K562 (cell line): ENCODE measurements around the gene TSPYL4. TPM values are rescaled to one million over a fixed set of nuclear protein-coding genes. Genes with fewer than 3 reads are reported as not detected.

Source experiments
- BMI1 ChIP-seq: fragments of 150-350 bp; IDR thresholded peaks from 2 replicates; pipeline ENCODE4 v1.6.1; 2014; ENCODE audit warnings: low read length
- BRD9 ChIP-seq: fragments of 450-650 bp; IDR thresholded peaks from 2 replicates; pipeline ENCODE4 v1.6.1; 2018; ENCODE audit warnings: low read depth; ENCODE audit not compliant: partially characterized antibody
- DPF2 ChIP-seq: fragments of 450-650 bp; IDR thresholded peaks from 2 replicates; pipeline ENCODE4 v1.6.1; 2016
- EWSR1 ChIP-seq: fragments of 450-650 bp; IDR thresholded peaks from 2 replicates; pipeline ENCODE4 v1.6.1; 2018; ENCODE audit warnings: borderline replicate concordance, mild to moderate bottlenecking, low read depth, moderate library complexity; ENCODE audit not compliant: partially characterized antibody
- FOXJ3 ChIP-seq: sonication (generic); formaldehyde crosslinking; IDR thresholded peaks from 2 replicates; pipeline ENCODE4 v1.4.0; 2020; ENCODE audit warnings: mild to moderate bottlenecking, missing genetic modification reagents
- GABPB1 ChIP-seq: sonication (generic); formaldehyde crosslinking; IDR thresholded peaks from 2 replicates; pipeline ENCODE4 v1.8.0; 2022; ENCODE audit warnings: mild to moderate bottlenecking, missing genetic modification reagents
- HDAC1 ChIP-seq, 2 experiments: fragments of 450-650 bp; IDR thresholded peaks; 2 replicates each; pipeline ENCODE4 v1.6.1; 2016 to 2017; ENCODE audit warnings: inconsistent platforms in 1 of 2, mild to moderate bottlenecking in 1 of 2, moderate library complexity in 1 of 2
- NCOR1 ChIP-seq: fragments of 450-650 bp; IDR thresholded peaks from 2 replicates; pipeline ENCODE4 v1.6.1; 2016; ENCODE audit warnings: mild to moderate bottlenecking, moderate library complexity
- NFYB ChIP-seq: IDR thresholded peaks from 2 replicates; pipeline ENCODE4 v1.6.1; 2011; ENCODE audit warnings: mild to moderate bottlenecking, moderate library complexity; ENCODE audit not compliant: insufficient read length; ENCODE audit errors: extremely low read depth
- NR1H2 ChIP-seq: sonication (generic); formaldehyde crosslinking; IDR thresholded peaks from 2 replicates; pipeline ENCODE4 v1.4.0; 2020; ENCODE audit warnings: mild to moderate bottlenecking, missing genetic modification reagents
- PTRF ChIP-seq: fragments of 450-650 bp; IDR thresholded peaks from 2 replicates; pipeline ENCODE4 v1.6.1; 2016; ENCODE audit warnings: mild to moderate bottlenecking, missing genetic modification characterization, missing compliant biosample characterization
- RB1 ChIP-seq: fragments of 450-650 bp; IDR thresholded peaks from 2 replicates; pipeline ENCODE4 v1.6.1; 2017; ENCODE audit warnings: low read depth, mild to moderate bottlenecking
- RFX1 ChIP-seq: fragments of 450-650 bp; IDR thresholded peaks from 2 replicates; pipeline ENCODE4 v1.6.1; 2016; ENCODE audit warnings: mild to moderate bottlenecking, moderate library complexity
- SMARCC2 ChIP-seq: fragments of 450-650 bp; IDR thresholded peaks from 2 replicates; pipeline ENCODE4 v1.6.1; 2017; ENCODE audit warnings: antibody characterized with exemption, moderate library complexity, mild to moderate bottlenecking, low read depth
- SUPT5H ChIP-seq: fragments of 450-650 bp; IDR thresholded peaks from 2 replicates; pipeline ENCODE4 v1.6.1; 2016
- TBP ChIP-seq: optimal IDR thresholded peaks from 2 replicates; pipeline ENCODE3; 2011; ENCODE audit warnings: low read depth, low read length, improper control_type of control experiment
- TCF7 ChIP-seq: sonication (generic); IDR thresholded peaks from 2 replicates; pipeline ENCODE4 v1.6.1; 2016; ENCODE audit warnings: antibody characterized with exemption, borderline replicate concordance
- YY1 ChIP-seq, 3 experiments: IDR thresholded peaks; 2 replicates each; pipeline ENCODE4 v1.6.1; 2011; ENCODE audit warnings: low read length in 2 of 3, mild to moderate bottlenecking in 2 of 3, moderate library complexity in 2 of 3, borderline replicate concordance in 1 of 3, control low read depth in 1 of 3, low read depth in 1 of 3; ENCODE audit not compliant: insufficient read depth in 3 of 3, insufficient replicate concordance in 2 of 3, control insufficient read depth in 1 of 3, insufficient read length in 1 of 3; ENCODE audit errors: extremely low read depth in 1 of 3
- ZNF764 ChIP-seq: fragments of 250-450 bp; sonication (Bioruptor Pico); IDR thresholded peaks from 2 replicates; pipeline ENCODE4 v1.4.0; 2020; ENCODE audit warnings: low read depth, mild to moderate bottlenecking, moderate library complexity
- polyA plus RNA-seq, 8 experiments: library from polyadenylated mRNA; depleted of rRNA in 4 of 8; stranded (reverse) in 5 of 8; unstranded in 3 of 8; fragments of >200 nt; fragmentation: Nextera tagmentation in 2 of 8; fragmentation: Illumina TruSeq in 1 of 8; extraction: Ambion mirVana in 2 of 8; extraction: Trizol in 1 of 8; gene quantifications; 2 replicates each; pipeline versions ENCODE4 v1.2.1 to v1.2.3, GENCODE V29; 2011 to 2014; ENCODE audit warnings: inconsistent platforms in 1 of 8, missing spikeins in 1 of 8
- total RNA-seq, 7 experiments: library from RNA; depleted of rRNA in 6 of 7; stranded (reverse); fragments of >200 nt in 6 of 7; fragmentation: Illumina TruSeq in 2 of 7; extraction: Trizol in 2 of 7; gene quantifications; 2 replicates each; pipeline versions ENCODE4 v1.2.1 to v1.2.3, GENCODE V29; 2011 to 2021; ENCODE audit warnings: low replicate concordance in 1 of 7
- TF ChIP-seq, protein P1 (sequence below): sonication (generic); formaldehyde crosslinking; IDR thresholded peaks from 2 replicates; pipeline ENCODE4 v1.8.0; 2022; ENCODE audit warnings: mild to moderate bottlenecking, missing genetic modification reagents
- TF ChIP-seq, protein P2 (sequence below): sonication (generic); formaldehyde crosslinking; IDR thresholded peaks from 2 replicates; pipeline ENCODE4 v1.9.0; 2022; ENCODE audit warnings: mild to moderate bottlenecking, missing genetic modification reagents
- TF ChIP-seq, protein P3 (sequence below): fragments of 250-450 bp; sonication (Bioruptor Pico); IDR thresholded peaks from 2 replicates; pipeline ENCODE4 v1.8.0; 2021; ENCODE audit warnings: moderate library complexity, mild to moderate bottlenecking, inconsistent platforms

TSPYL4 gene
- total and polyA plus RNA-seq, 9 of the 15 experiments (the other 6 are each of a cell fraction or from before 2014, with no cell fraction given): 0.69 to 18.0 (median 9.1) TPM

DNA sequence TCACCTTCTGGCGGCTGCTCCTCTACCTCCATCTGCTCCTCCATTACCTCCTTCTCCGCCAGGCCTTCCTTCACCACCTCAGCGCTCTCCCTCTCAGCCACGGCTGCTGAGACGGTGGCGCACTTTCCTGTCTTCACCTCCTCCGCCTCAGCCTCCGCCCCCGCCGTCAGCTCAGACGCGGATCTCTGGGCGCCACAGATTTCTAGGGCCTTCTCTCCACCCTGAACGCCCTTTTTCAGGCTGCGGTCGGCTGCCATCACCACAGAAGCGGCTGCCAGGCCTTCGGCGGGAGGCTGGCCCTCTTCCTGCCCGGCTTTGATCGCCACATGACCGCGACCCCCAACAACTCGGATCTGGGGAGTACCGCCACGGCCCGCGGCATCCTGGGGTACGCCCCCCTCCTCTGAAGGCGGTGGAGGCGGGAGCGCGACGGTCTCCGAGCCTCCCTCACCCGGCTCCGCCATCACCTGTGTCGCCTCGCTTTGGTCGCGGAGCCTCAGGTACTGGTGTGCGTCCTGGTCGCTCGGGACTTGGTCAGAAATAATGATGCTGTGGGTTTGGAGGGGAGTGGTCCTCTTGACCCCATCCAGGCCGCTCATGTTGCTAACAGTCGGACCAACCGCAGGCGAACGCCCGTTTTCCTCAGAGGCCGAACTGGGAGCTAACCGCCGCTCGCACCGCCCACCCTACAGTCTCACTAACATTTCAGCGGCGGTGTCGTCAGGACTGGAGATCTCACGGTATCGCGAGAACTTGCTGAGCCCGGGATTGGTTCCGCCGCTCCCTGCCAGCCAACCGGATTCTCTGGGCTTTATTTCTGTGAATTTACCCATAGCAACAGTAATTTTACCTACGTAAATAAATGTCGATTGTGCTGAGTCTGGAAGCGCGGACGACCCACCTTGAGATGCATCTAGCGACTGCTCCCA is 25.6 kb upstream of the TSPYL4 start, which contains the start of gene TSPYL1 (continued):
- TF ChIP-seq PTRF (tag): no peak
- peak; percentile 86 for TF ChIP-seq RFX1
- TF ChIP-seq FOXJ3: peak; percentile 49; the same call in 1 of the 2 replicates
- no peak for TF ChIP-seq ZNF764 (CRISPR knock-in tag)
- 0 out of 2 replicates have a peak, but pooled peaks have one; percentile 14 for TF ChIP-seq NCOR1
- peak; percentile 29 for TF ChIP-seq BRD9
- TF ChIP-seq, protein P1, sequence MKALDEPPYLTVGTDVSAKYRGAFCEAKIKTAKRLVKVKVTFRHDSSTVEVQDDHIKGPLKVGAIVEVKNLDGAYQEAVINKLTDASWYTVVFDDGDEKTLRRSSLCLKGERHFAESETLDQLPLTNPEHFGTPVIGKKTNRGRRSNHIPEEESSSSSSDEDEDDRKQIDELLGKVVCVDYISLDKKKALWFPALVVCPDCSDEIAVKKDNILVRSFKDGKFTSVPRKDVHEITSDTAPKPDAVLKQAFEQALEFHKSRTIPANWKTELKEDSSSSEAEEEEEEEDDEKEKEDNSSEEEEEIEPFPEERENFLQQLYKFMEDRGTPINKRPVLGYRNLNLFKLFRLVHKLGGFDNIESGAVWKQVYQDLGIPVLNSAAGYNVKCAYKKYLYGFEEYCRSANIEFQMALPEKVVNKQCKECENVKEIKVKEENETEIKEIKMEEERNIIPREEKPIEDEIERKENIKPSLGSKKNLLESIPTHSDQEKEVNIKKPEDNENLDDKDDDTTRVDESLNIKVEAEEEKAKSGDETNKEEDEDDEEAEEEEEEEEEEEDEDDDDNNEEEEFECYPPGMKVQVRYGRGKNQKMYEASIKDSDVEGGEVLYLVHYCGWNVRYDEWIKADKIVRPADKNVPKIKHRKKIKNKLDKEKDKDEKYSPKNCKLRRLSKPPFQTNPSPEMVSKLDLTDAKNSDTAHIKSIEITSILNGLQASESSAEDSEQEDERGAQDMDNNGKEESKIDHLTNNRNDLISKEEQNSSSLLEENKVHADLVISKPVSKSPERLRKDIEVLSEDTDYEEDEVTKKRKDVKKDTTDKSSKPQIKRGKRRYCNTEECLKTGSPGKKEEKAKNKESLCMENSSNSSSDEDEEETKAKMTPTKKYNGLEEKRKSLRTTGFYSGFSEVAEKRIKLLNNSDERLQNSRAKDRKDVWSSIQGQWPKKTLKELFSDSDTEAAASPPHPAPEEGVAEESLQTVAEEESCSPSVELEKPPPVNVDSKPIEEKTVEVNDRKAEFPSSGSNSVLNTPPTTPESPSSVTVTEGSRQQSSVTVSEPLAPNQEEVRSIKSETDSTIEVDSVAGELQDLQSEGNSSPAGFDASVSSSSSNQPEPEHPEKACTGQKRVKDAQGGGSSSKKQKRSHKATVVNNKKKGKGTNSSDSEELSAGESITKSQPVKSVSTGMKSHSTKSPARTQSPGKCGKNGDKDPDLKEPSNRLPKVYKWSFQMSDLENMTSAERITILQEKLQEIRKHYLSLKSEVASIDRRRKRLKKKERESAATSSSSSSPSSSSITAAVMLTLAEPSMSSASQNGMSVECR (CRISPR knock-in tag): peak; percentile 88
- peak; percentile 91 for TF ChIP-seq TBP
- TF ChIP-seq GABPB1: peak; percentile 74
- peak; percentile 90 for TF ChIP-seq NFYB
- 0 out of 2 replicates have a peak, but pooled peaks have one; percentile 61 for TF ChIP-seq NR1H2 (CRISPR knock-in tag)
- TF ChIP-seq HDAC1 (IDR thresholded peaks at IDR 0.05): peak in 1 of 2 experiments; percentile 83; a peak in 2 of 4 replicates
- TF ChIP-seq DPF2: 0 out of 2 replicates have a peak, but pooled peaks have one; percentile 34
- no peak for TF ChIP-seq BMI1
- TF ChIP-seq, protein P2, sequence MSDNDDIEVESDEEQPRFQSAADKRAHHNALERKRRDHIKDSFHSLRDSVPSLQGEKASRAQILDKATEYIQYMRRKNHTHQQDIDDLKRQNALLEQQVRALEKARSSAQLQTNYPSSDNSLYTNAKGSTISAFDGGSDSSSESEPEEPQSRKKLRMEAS: peak; percentile 67
- TF ChIP-seq TCF7: peak; percentile 40; the same call in 1 of the 2 replicates
- TF ChIP-seq, protein P3, sequence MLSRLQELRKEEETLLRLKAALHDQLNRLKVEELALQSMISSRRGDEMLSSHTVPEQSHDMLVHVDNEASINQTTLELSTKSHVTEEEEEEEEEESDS (CRISPR knock-in tag): no peak
- peak; percentile 93 for TF ChIP-seq SUPT5H
- TF ChIP-seq SMARCC2: peak; percentile 63; the same call in 1 of the 2 replicates
- TF ChIP-seq YY1 (IDR thresholded peaks at IDR 0.05; ENCODE audit: borderline replicate concordance in 1 of 3, control insufficient read depth in 1 of 3, extremely low read depth in 1 of 3, insufficient read depth in 3 of 3, insufficient read length in 1 of 3, insufficient replicate concordance in 2 of 3, low read depth in 1 of 3, low read length in 2 of 3): peak in 1 of 3 experiments; percentile 43
- 0 out of 2 replicates have a peak, but pooled peaks have one; percentile 29 for TF ChIP-seq RB1
- TF ChIP-seq EWSR1: no peak
